NCI-H187 treated with DMSO at 0.1 percent for 48 hours (cell line): ENCODE data around the gene POU3F2.
A peak's percentile ranks its signal among the peaks of the same experiment; 100 is the strongest.

Experiments
- DNase-seq: peaks from one replicate; lab custom pipeline; 2025; lab: John Stamatoyannopoulos, UW

POU3F2 gene

GRCh38 chr6:98831057-98831958 is 3.1 kb upstream of the POU3F2 start:
- no peak for DNase-seq

- no peak for DNase-seq
Observed at GRCh38 chr6:98831959-98832283, 2.5 kb upstream of the POU3F2 start.

- no peak for DNase-seq
Observed at GRCh38 chr6:98832284-98833056, 1.9 kb upstream of the POU3F2 start.

GRCh38 chr6:98833057-98833306 is 1.4 kb upstream of the POU3F2 start:
- no peak for DNase-seq

- no peak for DNase-seq
Observed at GRCh38 chr6:98833307-98834059, 891 bp upstream of the POU3F2 start.

GRCh38 chr6:98835149-98836024 is 1.0 kb downstream of the POU3F2 start:
- DNase-seq, result no peak

GRCh38 chr6:98836025-98836961 is 1.9 kb downstream of the POU3F2 start:
- DNase-seq, result peak; percentile 25

GRCh38 chr6:98836962-98837944 is 2.9 kb downstream of the POU3F2 start:
- no peak for DNase-seq

- DNase-seq, result no peak
Observed at GRCh38 chr6:98838032-98838431, 3.7 kb downstream of the POU3F2 start.

- no peak for DNase-seq
Observed at GRCh38 chr6:98838975-98839374, 4.6 kb downstream of the POU3F2 start.

- DNase-seq, result no peak
Observed at GRCh38 chr6:98839781-98840361, 5.5 kb downstream of the POU3F2 start.

GRCh38 chr6:98840385-98840784 is 6.0 kb downstream of the POU3F2 start:
- no peak for DNase-seq

- no peak for DNase-seq
Observed at GRCh38 chr6:98840996-98841513, 6.7 kb downstream of the POU3F2 start.

GRCh38 chr6:98841621-98842341 is 7.4 kb downstream of the POU3F2 start:
- DNase-seq, result no peak

GRCh38 chr6:98842342-98843180 is 8.2 kb downstream of the POU3F2 start:
- no peak for DNase-seq

GRCh38 chr6:98843271-98844243 is 9.2 kb downstream of the POU3F2 start:
- no peak for DNase-seq
